Skeletal muscle cell (primary cell): Measurements from ENCODE around the gene PGBD5.
A peak's percentile ranks its signal among the peaks of the same experiment; 100 is the strongest.

ENCODE experiments used
- DNase-seq: peaks from one replicate; pipeline ENCODE4 v3.0.0-alpha.2; 2010; ENCODE audit warnings: low read depth
- H3K4me3 ChIP-seq: 2 replicates; pipeline ENCODE4 v1.5.1; 2011; ENCODE audit warnings: low read depth, mild to moderate bottlenecking, control low read depth, low read length, moderate library complexity

The PGBD5 gene

GRCh38 chr1:230356190-230356589 is 69.9 kb downstream of the PGBD5 start:
- H3K4me3 ChIP-seq, result no peak overlapping the region
- no peak for DNase-seq

GRCh38 chr1:230355594-230355993 is 70.5 kb downstream of the PGBD5 start:
- no peak for DNase-seq
- no peak overlapping the region for H3K4me3 ChIP-seq

GRCh38 chr1:230355128-230355527 is 71.0 kb downstream of the PGBD5 start:
- H3K4me3 ChIP-seq, result no peak overlapping the region
- DNase-seq, result no peak

GRCh38 chr1:230354005-230354404 is 72.1 kb downstream of the PGBD5 start:
- DNase-seq, result no peak
- no peak overlapping the region for H3K4me3 ChIP-seq

GRCh38 chr1:230352537-230352936 is 73.6 kb downstream of the PGBD5 start:
- no peak for DNase-seq
- H3K4me3 ChIP-seq, result no peak overlapping the region

GRCh38 chr1:230351983-230352382 is 74.1 kb downstream of the PGBD5 start:
- no peak overlapping the region for H3K4me3 ChIP-seq
- DNase-seq, result no peak

GRCh38 chr1:230351514-230351913 is 74.6 kb downstream of the PGBD5 start:
- no peak overlapping the region for H3K4me3 ChIP-seq
- no peak for DNase-seq

GRCh38 chr1:230350208-230350921 is 75.8 kb downstream of the PGBD5 start:
- H3K4me3 ChIP-seq, result no peak overlapping the region
- no peak for DNase-seq

- H3K4me3 ChIP-seq, result no peak overlapping the region
- DNase-seq, result no peak
Observed at GRCh38 chr1:230349020-230349393, 77.1 kb downstream of the PGBD5 start.

- no peak for DNase-seq
- H3K4me3 ChIP-seq, result no peak overlapping the region
Observed at GRCh38 chr1:230348386-230349019, 77.6 kb downstream of the PGBD5 start.

- no peak overlapping the region for H3K4me3 ChIP-seq
- no peak for DNase-seq
Observed at GRCh38 chr1:230347896-230348295, 78.2 kb downstream of the PGBD5 start.

GRCh38 chr1:230345139-230345885 is 80.8 kb downstream of the PGBD5 start:
- no peak for DNase-seq
- H3K4me3 ChIP-seq, result no peak overlapping the region

- no peak overlapping the region for H3K4me3 ChIP-seq
- no peak for DNase-seq
Observed at GRCh38 chr1:230342699-230343098, 83.4 kb downstream of the PGBD5 start.

- DNase-seq, result no peak
- no peak overlapping the region for H3K4me3 ChIP-seq
Observed at GRCh38 chr1:230342019-230342418, 84.1 kb downstream of the PGBD5 start.

- no peak overlapping the region for H3K4me3 ChIP-seq
- DNase-seq, result no peak
Observed at GRCh38 chr1:230341162-230341546, 85.0 kb downstream of the PGBD5 start.

GRCh38 chr1:230340526-230341161 is 85.5 kb downstream of the PGBD5 start:
- DNase-seq, result no peak
- no peak overlapping the region for H3K4me3 ChIP-seq

- no peak for DNase-seq
- H3K4me3 ChIP-seq, result no peak overlapping the region
Observed at GRCh38 chr1:230339033-230339432, 87.1 kb downstream of the PGBD5 start.

- H3K4me3 ChIP-seq, result no peak overlapping the region
- no peak for DNase-seq
Observed at GRCh38 chr1:230337266-230337665, 88.9 kb downstream of the PGBD5 start.

GRCh38 chr1:230335861-230336522 is 90.1 kb downstream of the PGBD5 start:
- DNase-seq, result peak; percentile 69
- H3K4me3 ChIP-seq, result no peak overlapping the region

GRCh38 chr1:230334447-230334837 is 91.7 kb downstream of the PGBD5 start:
- no peak overlapping the region for H3K4me3 ChIP-seq
- DNase-seq, result no peak
